ENCODE results near the gene TXNRD3.

TXNRD3 gene

DNA sequence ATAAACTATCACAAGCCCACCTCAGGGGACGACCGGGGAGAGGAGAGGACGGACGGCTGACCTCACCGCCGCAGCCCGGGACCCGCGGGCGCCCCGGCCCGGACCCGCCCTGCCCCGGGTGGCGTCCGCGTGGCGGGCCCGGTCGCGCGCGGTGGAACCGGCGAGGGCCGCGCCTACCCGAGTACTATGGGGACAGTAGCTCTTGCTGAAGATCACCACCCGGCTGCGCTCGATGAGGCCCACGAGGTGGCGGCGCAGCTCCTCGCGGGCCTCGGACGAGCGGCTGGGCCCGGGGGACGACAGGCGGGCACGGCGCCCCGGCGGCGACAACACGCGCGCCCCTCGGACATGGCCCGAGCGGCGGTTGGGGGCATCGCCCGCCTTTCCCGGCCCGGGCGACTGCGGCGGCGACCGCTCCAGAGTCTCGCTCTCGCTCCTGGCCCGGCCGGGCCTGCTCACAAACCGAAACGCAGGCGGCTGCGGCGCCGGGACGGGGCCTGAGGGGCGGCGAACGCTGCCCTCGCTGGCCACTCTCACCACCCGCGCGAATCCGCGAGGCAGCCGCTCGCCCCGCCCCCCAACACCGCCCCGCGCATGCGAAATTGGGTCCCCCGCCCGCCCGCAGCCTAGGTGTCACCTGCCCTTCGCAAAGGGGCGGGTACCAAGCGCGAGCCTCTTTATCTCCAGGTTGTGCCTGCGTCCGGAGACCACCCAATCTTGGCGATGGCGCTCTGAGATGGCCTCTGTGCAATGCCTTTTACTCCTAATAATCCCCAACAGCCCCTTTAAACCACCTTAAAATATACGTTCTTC is at the start of gene TXNRD3:
Gene TXNRD3, minus strand, starts transcription at position 554 of the 813 bp plus-strand sequence.
- DNase-seq (ENCODE audit: low spot score) = peak; percentile 65

DNA sequence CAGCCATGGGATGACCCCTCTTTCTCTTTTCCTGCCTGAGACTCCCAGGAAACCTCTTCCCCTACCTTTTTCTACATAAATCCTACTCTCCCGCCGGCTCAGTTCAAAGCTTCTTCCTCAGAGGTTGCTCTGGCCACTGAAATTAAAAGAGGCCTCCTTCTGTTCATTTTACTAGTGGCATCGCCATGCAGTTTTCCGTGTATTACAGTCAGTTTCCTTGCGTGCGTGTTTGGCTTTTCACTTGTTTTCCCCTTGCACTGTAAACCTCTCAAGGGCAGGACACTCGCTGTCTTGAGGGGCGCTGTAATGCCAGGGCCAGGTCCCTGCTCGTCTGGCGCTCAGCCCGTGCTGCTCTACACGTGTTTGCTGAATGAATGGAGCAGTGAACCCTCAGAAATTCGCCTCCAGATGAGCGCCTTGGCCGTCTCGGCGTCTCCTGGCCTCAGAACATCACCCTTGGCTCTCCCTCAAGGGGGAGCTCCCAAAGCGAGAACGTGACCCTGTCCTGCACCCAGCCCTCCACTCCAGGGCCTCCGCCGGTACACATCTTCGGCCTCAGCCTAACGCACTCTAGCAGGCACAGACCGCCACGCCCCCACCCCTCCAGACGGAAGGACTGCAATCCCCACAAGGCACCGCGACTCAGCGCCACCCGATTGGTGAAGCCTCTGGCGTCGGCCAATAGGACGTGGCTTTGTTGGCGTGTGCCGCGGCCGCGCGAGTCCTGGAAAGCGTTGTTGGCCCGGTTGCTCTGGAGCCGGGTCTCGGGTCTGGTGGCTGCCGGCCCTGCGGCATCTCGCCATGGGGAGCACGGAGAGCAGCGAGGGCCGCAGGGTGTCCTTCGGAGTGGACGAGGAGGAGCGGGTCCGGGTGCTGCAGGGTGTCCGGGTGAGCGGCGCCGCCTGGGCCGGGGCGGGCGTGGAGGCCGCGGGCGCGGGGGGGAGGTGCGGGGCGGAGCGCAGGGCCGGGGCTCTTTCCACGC is 48.9 kb upstream of the TXNRD3 start, which contains the start of gene CHCHD6:
Gene CHCHD6, plus strand, starts transcription at position 729 of the 982 bp plus-strand sequence. Its CDS starts 73 bp downstream, at position 802.
- DNase-seq (ENCODE audit: low spot score) = peak; percentile 92

DNA sequence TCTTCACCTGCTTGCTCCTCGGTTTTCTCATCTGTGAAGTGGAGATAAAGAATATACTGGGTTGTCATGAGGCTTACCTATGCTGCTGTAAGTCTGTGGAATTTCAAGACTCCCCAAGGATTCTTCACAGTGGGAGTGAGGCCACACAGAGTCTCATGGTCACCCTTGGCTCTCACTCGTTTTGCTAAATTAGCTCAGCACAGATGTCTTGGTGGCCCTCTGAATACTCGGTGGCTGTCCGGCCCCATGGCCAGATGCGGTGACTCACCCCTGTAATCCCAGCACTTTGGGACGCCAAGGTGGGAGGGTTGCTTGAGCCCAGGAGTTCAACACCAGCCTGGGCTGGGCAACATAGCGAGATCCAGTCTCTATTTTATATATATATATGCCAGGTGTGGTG is 44.1 kb upstream of the TXNRD3 start:
- no peak for DNase-seq (ENCODE audit: low spot score)

DNA sequence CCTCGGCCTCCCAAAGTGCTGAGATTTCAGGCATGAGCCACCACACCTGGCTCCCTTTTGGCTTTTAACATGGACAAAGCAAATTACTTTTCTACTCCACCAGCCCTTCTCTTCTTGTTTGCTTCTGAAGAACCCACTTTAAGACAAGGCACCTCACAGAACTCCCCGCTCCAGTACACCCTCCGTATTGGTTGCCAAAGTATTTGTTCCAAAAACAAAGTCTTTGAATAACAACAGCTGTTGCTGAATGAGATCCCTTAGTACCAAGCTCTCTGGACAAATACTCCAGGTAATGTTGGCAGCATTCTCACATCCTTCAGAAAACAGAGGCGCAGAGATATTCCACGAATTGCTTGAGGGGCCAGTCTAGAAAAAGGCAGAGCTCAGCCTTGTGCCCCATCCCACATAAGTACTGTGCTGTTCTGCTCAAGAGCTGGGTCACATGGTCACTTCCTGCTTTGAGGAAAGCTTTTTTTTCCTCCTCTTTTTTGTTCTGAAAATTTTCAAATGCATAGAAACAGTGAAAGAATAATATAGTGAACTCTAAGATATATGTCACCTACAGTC is 41.9 kb upstream of the TXNRD3 start:
- no peak for DNase-seq (ENCODE audit: low spot score)

DNA sequence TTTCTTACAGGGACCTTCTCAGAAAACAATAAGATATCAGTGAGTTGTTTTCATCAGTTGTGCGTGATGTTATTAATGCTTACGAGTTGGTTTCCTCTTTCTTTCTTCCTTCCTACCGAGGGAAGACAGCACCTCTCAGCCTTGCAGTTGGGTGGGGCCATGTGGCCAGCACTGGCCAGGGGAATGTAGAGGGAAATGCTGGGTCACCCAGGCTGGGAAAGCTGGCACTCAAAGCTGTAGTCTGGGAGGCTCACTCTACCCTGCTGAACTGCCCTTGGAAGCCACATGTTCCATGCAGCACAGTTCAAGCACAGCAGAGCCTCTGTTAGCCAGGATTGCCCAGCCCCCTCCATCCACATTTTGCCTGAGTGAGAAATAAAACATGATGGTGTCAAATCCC is 39.0 kb upstream of the TXNRD3 start:
- no peak for DNase-seq (ENCODE audit: low spot score)

DNA sequence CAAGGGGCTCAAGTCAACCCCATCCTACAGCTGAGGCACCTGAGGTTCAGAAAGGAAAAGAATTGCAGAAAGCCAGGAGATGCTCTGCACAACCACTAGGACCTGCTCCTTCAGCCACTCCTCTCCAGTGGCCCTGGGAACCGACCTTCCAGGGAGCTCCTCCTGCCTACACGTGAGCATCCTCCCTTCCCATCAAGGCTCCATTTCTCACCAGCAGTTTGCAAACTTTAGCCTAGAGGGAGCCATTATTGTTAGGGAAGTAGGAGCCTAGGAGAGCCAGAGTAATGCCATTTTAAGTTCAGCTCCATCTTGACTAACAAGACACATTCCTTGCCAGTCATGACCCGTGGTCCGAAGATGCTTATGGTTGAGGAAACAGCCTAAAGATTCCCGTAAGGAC is 37.9 kb upstream of the TXNRD3 start:
- DNase-seq (ENCODE audit: low spot score) = no peak

DNA sequence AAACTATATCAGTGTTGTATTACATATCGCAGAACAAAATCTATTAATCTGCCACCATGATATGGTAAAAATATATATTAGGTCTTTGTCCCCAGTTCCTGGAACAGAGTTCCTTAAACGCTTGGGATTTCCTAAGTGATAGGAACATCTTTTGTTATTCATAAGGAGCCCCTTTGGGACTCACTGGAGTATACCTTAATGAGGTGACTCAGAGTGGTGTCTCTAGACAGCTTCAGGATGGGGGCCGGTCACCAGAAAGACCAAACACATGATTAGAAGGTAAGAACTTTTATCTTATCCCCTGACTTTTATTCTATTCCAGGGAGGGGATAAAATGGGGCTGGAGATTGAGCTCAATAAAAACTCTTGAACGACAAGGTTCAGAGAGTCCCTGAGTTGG is 36.8 kb upstream of the TXNRD3 start:
- no peak for DNase-seq (ENCODE audit: low spot score)

DNA sequence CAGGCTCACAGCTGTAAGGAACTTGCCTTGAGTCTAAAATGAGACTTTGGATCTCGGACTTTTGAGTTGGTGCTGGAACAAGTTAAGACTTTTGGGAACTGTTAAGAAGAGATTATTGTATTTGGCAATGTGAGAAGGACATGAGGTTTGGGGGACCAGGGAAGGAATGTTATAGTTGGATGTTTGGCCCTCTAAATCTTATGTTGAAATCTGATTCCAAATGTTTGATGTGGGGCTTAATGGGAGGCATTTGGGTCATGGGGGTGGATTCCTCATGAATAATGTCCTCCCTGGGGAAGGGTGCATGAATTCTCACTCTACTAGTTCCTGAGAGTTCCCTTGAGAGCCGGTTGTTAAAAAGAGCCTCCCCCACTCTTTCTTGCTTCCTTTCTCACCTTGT is 30.6 kb upstream of the TXNRD3 start:
- no peak for DNase-seq (ENCODE audit: low spot score)

DNA sequence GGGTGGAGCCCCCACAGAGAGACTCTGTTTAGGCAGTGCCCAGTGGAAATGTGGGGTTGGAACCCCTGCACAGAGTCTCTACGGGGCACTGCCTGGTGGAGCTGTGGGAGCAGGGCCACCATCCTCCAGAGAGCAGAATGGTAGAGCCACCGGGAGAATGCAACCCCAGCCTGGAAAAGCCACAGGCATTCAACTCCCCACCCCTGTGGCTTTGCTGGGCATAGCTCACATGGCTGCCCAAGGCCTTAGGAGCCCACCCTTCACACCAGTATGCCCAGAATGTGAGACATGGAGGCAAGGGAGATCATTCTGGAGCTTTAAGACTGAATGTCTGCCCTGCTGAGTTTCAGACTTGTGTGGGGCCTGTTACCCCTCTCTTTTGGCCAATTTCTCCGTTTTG is 30.1 kb upstream of the TXNRD3 start:
- DNase-seq (ENCODE audit: low spot score) = no peak

DNA sequence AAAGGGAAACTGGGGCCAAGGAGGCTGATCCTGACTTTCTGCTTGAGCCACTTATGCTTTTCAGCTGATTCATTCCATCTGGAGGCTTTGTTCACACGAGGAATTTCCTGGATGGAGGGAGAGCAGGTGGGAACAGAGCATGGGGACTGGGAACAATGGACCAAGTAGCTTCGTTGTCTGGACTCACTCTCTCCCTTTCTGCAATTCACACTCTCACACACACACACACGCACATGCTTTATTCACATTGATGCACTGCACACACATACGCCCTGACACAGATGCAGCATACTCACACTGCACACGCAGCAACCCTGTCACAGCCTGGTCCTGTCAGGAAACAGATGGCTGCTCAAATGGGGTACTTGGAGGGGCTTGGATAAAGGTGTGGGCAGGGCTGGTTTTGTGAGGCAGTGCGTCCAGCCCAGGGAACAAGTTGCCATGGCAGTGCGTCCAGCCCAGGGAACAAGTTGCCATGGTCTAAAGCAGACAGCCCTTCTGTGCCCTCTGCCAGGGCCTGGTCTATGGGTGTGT is 29.4 kb upstream of the TXNRD3 start:
- no peak for DNase-seq (ENCODE audit: low spot score)

DNA sequence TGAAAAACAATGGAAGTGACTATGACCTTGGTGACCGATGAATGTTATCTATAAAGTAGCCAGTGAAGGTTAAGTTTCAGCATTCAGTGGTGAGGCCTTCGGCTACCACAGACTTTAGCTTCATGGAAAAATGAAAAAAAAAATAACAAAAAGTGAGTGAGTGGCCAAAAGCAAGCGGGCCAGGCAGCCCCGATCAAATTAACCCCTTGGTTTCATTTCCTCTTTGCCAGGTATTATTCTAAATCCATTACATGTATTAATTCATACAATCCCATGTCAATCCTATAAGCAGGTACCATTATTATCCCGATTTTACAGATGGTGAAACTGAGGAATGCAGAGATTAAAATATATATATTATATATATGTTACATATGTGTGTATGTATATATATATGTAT is 28.1 kb upstream of the TXNRD3 start:
- DNase-seq (ENCODE audit: low spot score) = no peak

DNA sequence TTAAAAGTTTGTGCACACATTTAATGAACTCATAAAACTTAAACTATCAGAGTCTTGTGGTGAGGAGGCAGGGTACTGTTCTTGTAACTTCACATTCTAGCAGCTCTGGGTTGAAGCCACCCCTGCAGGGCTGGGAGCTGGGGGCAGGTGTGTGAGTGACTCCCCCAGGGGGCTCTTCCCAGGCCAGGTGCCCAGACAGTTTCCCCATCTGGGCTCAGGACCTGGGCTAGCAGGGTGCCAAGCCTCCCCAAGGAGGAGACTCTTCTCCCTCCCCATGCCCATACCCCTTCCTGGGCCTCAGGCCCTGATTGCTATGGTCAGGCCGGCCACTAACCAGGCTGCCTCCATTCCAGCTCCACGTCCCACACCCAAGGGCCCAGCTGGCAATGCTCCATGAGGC is 27.1 kb upstream of the TXNRD3 start:
- no peak for DNase-seq (ENCODE audit: low spot score)

DNA sequence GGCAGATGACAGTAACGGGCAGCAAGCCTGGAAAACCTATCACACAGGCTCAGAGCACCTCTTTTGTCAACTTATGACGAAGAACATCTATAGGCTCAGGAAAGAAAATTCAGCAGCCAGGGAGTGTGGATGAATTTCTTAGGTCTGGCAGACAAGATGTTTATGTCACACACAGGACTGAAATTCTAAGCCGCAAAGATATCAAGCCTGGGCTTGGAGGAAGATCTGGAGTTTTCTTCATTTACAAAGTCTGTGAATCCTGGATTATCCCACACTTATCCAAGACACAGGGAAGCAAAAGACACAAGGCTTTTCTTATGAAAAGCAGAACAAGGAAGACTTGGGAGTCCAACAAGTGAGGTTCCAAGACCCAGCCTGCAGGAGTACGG is 25.7 kb upstream of the TXNRD3 start:
- no peak for DNase-seq (ENCODE audit: low spot score)

DNA sequence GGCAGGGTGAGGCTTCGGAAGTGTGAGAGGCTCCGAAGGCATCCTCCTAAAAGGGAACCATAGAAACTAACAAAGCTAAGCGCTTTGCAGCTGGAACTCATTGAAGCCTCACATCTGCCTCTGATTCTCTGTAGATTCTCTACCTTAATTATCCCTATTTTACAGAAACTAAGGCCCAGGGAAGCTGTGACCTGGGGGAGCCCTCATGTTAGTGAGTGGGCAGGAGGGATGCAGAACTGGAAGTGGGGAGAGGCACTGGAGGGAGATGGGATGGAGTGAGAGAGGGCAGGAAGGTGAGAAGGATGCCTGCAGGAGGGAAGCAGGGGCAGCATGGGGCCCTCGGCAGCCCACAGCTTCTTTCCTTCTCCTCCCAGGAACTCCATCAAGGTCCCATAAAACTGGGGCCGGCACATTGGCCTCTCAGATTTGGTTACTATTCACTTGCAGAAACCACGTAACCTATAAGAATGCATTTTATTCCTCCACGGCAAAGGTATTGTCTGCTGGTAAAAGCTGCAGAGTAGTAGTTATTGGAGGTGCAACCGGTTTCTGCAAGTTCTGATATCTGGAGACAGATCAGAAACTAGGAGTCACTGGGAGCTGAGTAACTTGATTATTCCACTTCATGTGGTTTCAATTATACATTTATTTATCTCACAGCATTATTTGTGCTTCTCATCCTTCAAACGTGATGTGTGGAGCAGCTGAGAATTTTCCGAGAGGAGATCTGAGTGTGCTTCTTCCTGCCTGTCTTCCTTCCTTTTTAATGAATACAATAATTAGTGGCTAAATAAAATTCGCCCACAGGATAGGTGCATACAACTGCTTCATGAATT is 25.1 kb upstream of the TXNRD3 start:
- no peak for DNase-seq (ENCODE audit: low spot score)

DNA sequence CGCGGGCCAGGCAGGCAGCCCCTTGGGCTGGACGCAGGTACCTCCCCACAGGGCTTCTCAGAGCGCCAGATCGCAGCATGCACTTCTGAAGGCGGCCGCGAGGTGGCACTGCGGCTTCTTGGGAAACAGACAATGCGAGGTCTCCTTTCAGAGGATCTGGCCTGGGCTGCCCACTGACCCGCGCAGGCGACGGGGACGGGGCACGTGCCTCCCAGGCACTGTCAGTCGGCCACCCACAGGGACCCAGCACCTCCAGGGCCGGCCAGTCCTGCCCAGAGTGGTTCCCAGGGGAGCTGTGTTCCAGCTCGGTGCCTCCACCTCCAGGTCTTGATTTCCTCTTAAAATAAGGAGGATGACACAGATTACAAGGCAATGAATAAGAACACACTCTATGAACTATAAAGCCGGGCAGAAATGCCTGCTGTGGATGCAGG is 24.4 kb upstream of the TXNRD3 start:
- peak; percentile 56 for DNase-seq (ENCODE audit: low spot score)

DNA sequence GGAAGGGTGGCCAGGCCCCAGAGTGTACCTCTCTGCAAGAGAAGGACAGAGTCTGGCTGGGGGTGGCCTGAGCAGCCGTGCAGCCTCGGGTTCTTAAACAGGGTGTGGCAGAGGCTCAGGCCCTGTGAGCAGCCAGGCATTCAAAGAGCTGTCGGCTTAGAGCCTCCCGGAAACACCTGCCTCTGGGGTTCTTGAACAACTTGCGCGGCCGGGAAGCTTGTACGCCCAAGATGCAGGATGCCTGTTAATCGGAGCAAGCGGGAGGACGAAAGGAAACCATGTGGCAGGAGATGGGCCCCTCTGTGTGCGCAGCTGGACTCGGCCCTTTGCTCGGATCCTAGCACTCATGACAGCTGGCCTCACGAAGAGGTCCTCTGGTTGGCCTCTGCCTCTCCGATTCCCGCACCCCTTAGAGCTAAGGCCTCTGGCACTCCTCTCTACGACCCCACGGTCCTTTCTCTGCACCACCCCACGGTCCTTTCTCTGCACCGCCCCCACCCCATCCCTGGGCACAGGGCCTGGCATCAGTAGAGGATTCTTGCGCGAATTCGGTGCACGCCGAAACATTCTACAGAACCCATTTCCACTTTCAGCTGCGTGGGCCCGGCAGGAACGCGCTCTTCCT is 23.9 kb upstream of the TXNRD3 start:
- no peak for DNase-seq (ENCODE audit: low spot score)

DNA sequence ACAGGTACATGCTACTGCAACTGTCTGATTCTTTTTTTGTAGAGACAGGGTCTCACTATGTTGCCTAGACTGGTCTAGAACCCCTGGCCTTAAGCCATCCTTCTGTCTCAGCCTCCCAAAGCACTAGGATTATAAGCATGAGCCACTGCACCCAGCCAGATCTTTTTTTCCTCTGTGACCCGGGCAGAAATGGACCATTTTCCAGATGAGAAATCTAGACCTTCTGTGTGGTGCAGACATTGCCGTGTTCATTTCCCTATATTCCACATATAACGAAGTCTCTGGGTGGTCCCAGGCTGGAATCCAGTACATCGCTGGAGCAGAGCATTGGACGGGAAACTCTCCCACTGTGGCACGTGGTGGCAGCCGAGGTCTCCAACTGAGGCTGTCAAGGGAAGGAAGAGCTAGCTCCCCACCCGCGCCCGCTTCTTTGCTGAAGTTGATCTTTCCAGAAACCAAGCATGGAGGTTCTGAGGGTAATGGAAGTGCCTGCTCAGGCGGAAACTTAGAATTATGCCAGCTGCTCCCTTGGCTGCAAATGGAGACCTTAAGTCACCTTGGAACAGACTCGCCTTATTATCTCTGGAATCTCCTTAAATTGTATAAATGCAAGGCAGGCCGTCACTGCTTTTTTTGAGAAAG is 23.1 kb upstream of the TXNRD3 start:
- DNase-seq (ENCODE audit: low spot score) = no peak

DNA sequence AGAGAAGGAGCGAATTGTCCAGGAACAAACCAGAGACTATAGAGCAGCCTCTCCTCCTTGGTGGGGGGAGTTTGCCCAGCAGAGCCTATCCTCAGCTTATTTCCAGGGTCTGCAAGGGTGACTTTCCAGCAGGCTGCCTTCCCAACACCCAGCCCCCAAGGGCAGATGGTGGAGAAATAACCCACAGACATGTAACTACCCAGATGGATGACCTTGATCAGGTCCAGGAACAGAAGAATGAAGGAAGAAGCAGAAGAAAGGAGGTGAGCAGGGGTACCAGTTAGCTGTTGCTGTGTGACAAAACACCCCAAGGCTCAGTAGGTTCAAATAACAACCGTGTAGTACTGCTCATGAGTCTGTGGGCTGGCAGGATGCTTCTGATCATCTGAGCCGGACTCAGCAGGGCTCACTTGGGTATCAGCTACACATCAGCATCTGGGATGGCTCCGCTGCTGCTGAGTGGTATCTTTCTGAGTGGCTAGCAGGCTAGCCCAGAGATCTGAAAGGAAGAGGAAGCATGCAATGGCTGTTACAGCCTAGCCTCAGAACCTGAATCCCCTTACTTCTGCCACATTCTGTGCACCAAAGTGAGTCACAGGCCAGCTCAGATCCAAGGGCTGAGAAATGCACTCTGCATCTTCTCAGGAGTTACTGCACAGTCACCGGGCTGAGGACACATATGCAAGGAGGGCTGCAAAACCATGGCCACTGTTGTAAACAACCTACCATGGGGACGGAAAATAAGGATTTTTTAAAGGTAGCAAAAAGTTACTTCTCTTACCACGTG is 22.2 kb upstream of the TXNRD3 start:
- no peak for DNase-seq (ENCODE audit: low spot score)

DNA sequence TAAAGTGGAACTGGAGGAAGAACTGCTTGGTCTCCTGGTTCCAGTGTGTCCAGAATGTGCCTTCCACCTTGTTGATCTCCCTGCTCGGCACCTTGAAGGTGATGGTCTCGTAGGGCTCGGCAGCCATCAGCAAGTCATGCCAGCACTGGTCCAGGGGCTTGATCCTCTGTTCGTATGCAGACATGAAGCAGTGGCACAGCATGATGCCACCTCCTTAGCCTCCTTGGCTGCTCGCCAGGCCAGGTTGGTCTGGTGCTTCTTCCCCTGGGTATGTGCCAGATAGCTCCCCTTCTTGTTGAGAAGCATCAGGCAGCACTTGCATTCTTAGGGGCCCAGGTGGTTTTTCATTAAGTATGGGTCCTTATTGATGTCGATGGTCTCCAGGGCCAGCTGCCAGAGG is 17.8 kb upstream of the TXNRD3 start:
- DNase-seq (ENCODE audit: low spot score) = no peak

DNA sequence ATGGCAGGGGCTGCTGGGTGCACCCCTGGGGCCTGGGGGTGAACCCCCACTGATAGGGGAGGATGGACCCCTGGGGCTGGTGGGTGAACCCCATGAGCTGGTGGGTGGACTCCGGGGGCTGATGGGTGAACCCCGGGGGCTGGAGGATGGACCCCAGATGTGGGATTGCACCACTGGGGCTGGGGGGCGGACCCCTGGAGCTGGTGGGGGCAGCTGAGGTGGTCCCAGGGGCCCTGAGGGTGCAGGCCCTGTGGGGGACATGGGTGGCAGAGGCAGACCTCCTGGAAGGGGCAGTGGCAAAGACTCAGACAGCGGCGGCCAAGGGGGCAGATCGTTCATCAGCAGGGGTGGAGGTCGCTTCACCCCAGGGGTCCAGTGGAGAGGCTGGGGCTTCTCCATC is 17.4 kb upstream of the TXNRD3 start:
- no peak for DNase-seq (ENCODE audit: low spot score)
